Raji (cell line): ENCODE results near the gene ANKS1A.

ENCODE experiments used
- POLR2A ChIP-seq: IDR thresholded peaks from 2 replicates; pipeline ENCODE4 v1.6.1; 2011; ENCODE audit warnings: low read depth, low read length, control low read depth; ENCODE audit not compliant: insufficient read depth

The ANKS1A gene

GRCh38 chr6:35078226-35078850 lies 189.3 kb downstream of the ANKS1A start:
- TF ChIP-seq POLR2A: no peak

DNA sequence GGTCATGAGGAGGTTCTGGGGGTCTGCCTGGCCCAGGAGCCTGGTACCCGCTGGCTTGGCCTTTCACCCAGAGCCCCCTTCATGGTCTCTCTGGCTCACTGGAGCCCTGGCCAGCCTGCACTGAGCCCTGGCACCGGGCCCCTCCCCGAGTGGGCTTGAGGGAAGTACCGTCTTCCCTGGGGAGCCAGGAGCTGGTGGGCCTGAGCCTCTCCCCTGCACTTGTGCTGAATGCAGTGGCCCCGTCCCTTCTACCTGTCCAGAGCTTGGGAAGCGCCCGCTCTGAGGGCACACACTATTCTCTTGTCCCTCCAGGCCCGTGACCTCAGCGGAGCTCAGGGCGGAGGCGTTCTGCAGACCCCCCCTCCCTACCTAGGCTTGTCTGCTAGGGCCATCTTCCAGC lies 189.8 kb downstream of the ANKS1A start:
- no peak for TF ChIP-seq POLR2A

DNA sequence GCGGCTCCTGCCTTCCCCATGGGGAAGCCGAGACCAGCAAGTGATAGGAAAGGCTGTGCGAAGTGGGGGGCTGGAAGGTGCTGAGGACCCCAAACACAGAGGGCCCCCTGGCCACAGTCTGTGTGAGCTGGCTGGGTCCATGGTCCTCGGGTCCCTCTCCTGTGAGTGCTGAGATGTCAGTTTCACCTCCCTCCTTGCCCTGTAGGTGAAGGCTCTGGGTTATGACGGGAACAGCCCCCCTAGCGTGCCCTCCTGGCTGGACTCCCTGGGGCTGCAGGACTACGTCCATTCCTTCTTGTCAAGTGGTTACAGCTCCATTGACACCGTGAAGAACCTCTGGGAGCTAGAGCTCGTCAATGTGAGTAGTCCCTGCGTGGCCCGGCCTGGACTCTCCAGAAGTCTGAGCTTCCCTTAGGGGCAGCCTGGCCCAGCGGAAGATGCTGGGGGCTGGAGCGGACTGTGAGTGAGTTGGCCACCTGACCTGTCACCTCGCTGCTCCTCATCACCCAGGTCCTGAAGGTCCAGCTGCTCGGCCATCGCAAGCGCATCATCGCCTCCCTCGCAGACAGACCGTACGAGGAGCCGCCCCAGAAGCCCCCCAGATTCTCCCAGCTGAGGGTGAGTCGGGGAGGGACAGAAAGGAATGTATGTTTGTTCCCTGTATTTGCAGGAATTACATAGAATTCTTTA lies 190.4 kb downstream of the ANKS1A start:
- TF ChIP-seq POLR2A: no peak

GRCh38 chr6:35080016-35080680 lies 191.1 kb downstream of the ANKS1A start:
- no peak for TF ChIP-seq POLR2A

GRCh38 chr6:35080821-35081425 lies 191.9 kb downstream of the ANKS1A start:
- no peak for TF ChIP-seq POLR2A

GRCh38 chr6:35081426-35081851 lies 192.4 kb downstream of the ANKS1A start:
- no peak for TF ChIP-seq POLR2A

DNA sequence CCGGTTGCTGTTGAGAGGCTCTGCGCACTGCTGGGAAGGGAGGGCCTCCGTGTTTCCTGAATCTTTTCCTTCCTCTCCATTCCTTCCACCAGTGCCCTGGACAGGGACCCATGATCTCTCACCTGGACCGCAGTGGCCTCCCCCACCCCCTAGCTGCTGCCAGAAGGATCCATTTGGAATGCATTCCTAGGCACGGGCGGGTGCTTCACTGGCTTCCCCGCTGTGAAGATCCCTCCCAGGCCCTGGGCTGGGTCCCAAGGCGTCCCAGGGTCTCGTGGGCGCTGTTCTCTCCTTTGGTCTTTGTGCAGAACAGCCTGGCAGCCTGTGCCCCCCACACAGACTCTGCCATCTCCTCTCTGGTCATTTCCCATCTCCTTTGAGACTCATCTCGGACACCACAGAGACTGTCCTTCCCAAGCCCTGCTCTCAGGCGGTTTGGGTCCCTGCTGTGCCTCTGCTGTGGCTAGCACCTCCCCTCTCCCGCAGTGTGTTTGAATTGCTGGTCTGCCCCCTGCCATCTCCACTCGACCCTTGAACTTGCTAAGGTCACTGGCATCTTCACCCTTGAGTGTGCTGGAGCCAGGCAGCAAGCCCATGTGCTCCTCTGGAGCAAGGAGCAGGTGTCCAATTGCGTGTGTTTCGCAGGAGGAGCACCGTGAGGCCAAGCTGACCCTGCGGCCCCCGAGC lies 193.1 kb downstream of the ANKS1A start:
- TF ChIP-seq POLR2A: no peak

- TF ChIP-seq POLR2A: no peak
Measured at GRCh38 chr6:35082733-35083403, 193.8 kb downstream of the ANKS1A start.

- no peak for TF ChIP-seq POLR2A
Measured at GRCh38 chr6:35083507-35083906, 194.5 kb downstream of the ANKS1A start.

GRCh38 chr6:35084041-35084491 lies 195.0 kb downstream of the ANKS1A start:
- no peak for TF ChIP-seq POLR2A

DNA sequence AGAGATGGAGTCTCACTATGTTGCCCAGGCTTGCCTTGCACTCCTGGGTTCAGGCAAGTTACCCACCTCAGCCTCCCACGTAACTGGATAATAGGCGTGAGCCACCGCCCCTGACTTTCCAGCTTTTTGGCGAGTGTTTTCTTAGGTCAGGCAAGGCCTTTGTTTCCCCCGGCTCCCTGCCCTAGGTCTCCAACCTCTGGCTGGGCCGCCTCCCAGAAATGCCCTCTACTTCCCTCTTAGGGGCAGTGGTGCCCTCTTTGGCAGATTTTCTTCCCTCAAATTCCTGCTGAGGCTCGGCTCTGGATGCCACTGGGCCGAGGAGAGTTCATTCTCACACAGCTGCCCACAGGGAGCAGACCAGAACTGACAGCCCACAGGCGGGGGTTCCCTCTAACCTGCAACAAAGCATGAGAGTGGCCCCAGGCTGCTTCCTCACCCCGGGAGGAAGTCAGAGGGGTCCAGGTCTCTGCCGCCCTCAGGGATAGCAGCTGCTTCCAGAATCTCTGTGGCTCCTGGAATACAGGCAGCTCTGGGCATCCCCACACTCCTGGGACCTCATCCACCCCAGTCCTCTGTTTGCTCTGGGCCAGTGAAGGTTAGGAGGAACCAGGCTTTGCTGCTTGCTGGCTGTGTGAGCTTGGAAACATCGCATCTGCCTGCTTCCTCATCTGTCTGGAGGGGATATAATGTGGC lies 195.6 kb downstream of the ANKS1A start:
- TF ChIP-seq POLR2A: no peak

DNA sequence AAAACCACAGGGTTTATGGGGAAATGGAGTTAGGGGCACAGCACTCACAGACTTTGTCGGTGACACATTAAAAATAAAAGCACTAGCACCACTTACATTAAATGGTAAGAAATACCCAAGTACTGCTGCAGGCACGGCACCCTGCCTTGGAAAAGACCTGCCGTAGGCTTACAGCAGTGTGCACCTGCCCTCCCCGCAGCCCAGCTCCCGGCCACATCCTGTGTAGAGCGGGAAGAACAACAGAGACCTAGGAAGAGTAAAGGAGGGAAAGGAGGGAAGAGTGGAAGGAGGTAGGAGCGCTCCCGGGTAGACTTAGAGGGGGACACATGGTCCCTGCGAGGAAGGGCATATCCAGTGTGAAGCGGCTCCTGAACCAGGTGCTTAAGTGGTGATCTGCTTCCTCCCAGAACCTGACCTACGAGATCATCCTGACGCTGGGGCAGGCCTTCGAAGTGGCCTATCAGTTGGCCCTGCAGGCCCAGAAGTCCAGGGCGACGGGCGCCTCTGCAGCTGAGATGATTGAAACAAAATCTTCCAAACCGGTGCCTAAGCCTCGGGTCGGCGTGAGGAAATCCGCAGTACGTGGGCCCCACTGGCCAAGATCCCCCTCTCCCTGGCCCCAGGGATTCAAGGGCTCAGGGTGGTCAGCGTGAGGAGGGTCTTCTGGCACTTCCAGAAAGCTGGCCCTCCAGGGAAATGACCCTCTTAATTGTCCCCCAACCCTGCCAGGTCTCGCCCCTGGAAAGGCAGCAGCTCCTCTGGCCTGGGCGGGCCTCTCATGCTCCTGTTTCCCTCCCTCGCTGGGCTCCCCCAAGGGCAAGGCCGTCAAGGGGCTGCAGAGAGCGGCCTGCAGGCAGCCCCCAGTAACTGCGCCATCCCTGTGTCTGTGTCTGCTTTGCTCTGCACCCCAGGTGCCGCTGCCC lies 196.6 kb downstream of the ANKS1A start:
- no peak for TF ChIP-seq POLR2A

DNA sequence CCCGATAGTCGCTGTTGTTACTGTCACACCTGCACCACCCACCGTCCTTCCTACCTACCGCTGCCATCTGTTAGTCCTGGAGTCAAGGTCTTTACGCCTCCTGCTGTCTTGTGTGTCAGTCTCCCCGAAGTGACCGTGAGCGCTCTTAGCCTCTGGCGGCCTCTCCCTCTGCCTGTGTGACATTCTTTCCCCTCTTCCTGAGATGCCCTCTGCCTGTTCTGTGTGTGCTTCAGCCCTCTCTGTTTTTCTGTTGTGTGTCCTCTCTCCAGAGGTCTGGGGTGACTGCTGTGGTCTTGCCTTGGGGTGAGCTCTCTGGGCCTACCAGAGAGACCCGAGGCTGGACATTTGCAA lies 197.2 kb downstream of the ANKS1A start:
- TF ChIP-seq POLR2A: no peak
